NB4 (cell line): Measurements from ENCODE around the gene PRR13.
"Not testable (repeated sequence)": the region's sequence is repeated elsewhere in the genome, so short reads cannot be mapped to it uniquely, and the experiment has no call there.

ENCODE experiments used
- DNase-seq: peaks from one replicate; pipeline ENCODE4 v3.0.0; 2010; ENCODE audit warnings: low read depth
- H3K4me3 ChIP-seq: one replicate; pipeline ENCODE4 v1.5.1; 2011; ENCODE audit warnings: mild to moderate bottlenecking, low read depth, low read length, moderate library complexity
- CTCF ChIP-seq: IDR thresholded peaks from one replicate; pipeline ENCODE4 v1.5.1; 2012; ENCODE audit warnings: low read depth, low read length
- MAX ChIP-seq: IDR thresholded peaks from 2 replicates; pipeline ENCODE4 v1.6.1; 2011; ENCODE audit warnings: low read depth, low read length
- MYC ChIP-seq: IDR thresholded peaks from 2 replicates; pipeline ENCODE4 v1.6.1; 2011; ENCODE audit warnings: low read depth, low read length
- POLR2A ChIP-seq: IDR thresholded peaks from 2 replicates; pipeline ENCODE4 v1.6.1; 2011; ENCODE audit warnings: mild to moderate bottlenecking; ENCODE audit not compliant: insufficient read length; ENCODE audit errors: extremely low read depth

Gene PRR13

GRCh38 chr12:53441040-53441833 lies at the start of gene PRR13:
Gene PRR13 (plus strand): TSS chr12:53441734. CDS start chr12:53442715, 981 bp downstream.
- DNase-seq = peak; percentile 100
- H3K4me3 ChIP-seq = peak within 1 kb of the TSS; percentile 100
- peak; percentile 65 for TF ChIP-seq MAX
- TF ChIP-seq CTCF = no peak
- TF ChIP-seq POLR2A = peak; percentile 89
- TF ChIP-seq MYC = peak; percentile 76

- no peak for DNase-seq
- TF ChIP-seq MYC (no peak), POLR2A (no peak), MAX (no peak), CTCF (no peak)
- no peak overlapping the region for H3K4me3 ChIP-seq
Observed at GRCh38 chr12:53399896-53400295, 41.6 kb upstream of the PRR13 start.

GRCh38 chr12:53402351-53402750 lies 39.2 kb upstream of the PRR13 start:
- H3K4me3 ChIP-seq, DNase-seq: not testable (repeated sequence)

- H3K4me3 ChIP-seq = no peak overlapping the region
- no peak for DNase-seq
- TF ChIP-seq MYC (no peak), CTCF (no peak), MAX (no peak), POLR2A (no peak)
Observed at GRCh38 chr12:53402871-53403270, 38.7 kb upstream of the PRR13 start.

GRCh38 chr12:53410951-53411350 lies 30.6 kb upstream of the PRR13 start:
- TF ChIP-seq MYC (no peak), CTCF (no peak), MAX (no peak), POLR2A (no peak)
- H3K4me3 ChIP-seq = no peak overlapping the region
- DNase-seq = no peak

- H3K4me3 ChIP-seq = no peak overlapping the region
- TF ChIP-seq CTCF (no peak), POLR2A (no peak), MYC (no peak), MAX (no peak)
- no peak for DNase-seq
Observed at GRCh38 chr12:53413485-53414204, 27.9 kb upstream of the PRR13 start.
